ENCODE data around the gene ANAPC13. TPM values are rescaled to one million over a fixed set of nuclear protein-coding genes. Genes with fewer than 3 reads are reported as not detected.
A peak's percentile ranks its signal among the peaks of the same experiment; 100 is the strongest.

The ANAPC13 gene
- total and polyA plus RNA-seq, 2 of the 13 experiments (the other 11 are each of a cell fraction or from before 2014, with no cell fraction given): 48.7 to 69.1 TPM

- TF ChIP-seq, protein P1, sequence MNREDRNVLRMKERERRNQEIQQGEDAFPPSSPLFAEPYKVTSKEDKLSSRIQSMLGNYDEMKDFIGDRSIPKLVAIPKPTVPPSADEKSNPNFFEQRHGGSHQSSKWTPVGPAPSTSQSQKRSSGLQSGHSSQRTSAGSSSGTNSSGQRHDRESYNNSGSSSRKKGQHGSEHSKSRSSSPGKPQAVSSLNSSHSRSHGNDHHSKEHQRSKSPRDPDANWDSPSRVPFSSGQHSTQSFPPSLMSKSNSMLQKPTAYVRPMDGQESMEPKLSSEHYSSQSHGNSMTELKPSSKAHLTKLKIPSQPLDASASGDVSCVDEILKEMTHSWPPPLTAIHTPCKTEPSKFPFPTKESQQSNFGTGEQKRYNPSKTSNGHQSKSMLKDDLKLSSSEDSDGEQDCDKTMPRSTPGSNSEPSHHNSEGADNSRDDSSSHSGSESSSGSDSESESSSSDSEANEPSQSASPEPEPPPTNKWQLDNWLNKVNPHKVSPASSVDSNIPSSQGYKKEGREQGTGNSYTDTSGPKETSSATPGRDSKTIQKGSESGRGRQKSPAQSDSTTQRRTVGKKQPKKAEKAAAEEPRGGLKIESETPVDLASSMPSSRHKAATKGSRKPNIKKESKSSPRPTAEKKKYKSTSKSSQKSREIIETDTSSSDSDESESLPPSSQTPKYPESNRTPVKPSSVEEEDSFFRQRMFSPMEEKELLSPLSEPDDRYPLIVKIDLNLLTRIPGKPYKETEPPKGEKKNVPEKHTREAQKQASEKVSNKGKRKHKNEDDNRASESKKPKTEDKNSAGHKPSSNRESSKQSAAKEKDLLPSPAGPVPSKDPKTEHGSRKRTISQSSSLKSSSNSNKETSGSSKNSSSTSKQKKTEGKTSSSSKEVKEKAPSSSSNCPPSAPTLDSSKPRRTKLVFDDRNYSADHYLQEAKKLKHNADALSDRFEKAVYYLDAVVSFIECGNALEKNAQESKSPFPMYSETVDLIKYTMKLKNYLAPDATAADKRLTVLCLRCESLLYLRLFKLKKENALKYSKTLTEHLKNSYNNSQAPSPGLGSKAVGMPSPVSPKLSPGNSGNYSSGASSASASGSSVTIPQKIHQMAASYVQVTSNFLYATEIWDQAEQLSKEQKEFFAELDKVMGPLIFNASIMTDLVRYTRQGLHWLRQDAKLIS (CRISPR knock-in tag; IDR thresholded peaks at IDR 0.05): no peak; the same call in 1 of the 2 replicates
- TF ChIP-seq ZNF230 (CRISPR knock-in tag; IDR thresholded peaks at IDR 0.05) (peak; percentile 92), ESRRA (CRISPR knock-in tag; IDR thresholded peaks at IDR 0.05; ENCODE audit: low read depth) (no peak; the same call in none of the 2 replicates), ZFP37 (CRISPR knock-in tag; IDR thresholded peaks at IDR 0.05; ENCODE audit: borderline replicate concordance) (peak; percentile 74), CHCHD3 (CRISPR knock-in tag; IDR thresholded peaks at IDR 0.05) (peak; percentile 70), MNT (IDR thresholded peaks at IDR 0.05) (peak; percentile 71), JARID2 (CRISPR knock-in tag; IDR thresholded peaks at IDR 0.05; ENCODE audit: insufficient replicate concordance) (peak; percentile 61), SOX6 (IDR thresholded peaks at IDR 0.05) (no peak), SOX6 (CRISPR knock-in tag; IDR thresholded peaks at IDR 0.05) (peak; percentile 98), MED1 (CRISPR knock-in tag; IDR thresholded peaks at IDR 0.05) (peak; percentile 39), HMGXB4 (CRISPR knock-in tag; IDR thresholded peaks at IDR 0.05; ENCODE audit: borderline replicate concordance in 1 of 2, low read depth in 1 of 2) (peak in 1 of 2 experiments; percentile 87; a peak in 3 of 4 replicates), KLF11 (CRISPR knock-in tag; IDR thresholded peaks at IDR 0.05) (peak; percentile 25; the same call in 1 of the 2 replicates), SOX13 (IDR thresholded peaks at IDR 0.05) (peak; percentile 90), SOX13 (CRISPR knock-in tag; conservative IDR thresholded peaks at IDR 0.05 in 1 of 2, IDR thresholded peaks at IDR 0.05 in 1 of 2) (peak in 1 of 2 experiments; percentile 92; a peak in 2 of 4 replicates), HNF4A (CRISPR knock-in tag; IDR thresholded peaks at IDR 0.05) (no peak), AHR (CRISPR knock-in tag; IDR thresholded peaks at IDR 0.05) (no peak), ZSCAN22 (CRISPR knock-in tag; IDR thresholded peaks at IDR 0.05) (no peak)
- TF ChIP-seq, protein P2, sequence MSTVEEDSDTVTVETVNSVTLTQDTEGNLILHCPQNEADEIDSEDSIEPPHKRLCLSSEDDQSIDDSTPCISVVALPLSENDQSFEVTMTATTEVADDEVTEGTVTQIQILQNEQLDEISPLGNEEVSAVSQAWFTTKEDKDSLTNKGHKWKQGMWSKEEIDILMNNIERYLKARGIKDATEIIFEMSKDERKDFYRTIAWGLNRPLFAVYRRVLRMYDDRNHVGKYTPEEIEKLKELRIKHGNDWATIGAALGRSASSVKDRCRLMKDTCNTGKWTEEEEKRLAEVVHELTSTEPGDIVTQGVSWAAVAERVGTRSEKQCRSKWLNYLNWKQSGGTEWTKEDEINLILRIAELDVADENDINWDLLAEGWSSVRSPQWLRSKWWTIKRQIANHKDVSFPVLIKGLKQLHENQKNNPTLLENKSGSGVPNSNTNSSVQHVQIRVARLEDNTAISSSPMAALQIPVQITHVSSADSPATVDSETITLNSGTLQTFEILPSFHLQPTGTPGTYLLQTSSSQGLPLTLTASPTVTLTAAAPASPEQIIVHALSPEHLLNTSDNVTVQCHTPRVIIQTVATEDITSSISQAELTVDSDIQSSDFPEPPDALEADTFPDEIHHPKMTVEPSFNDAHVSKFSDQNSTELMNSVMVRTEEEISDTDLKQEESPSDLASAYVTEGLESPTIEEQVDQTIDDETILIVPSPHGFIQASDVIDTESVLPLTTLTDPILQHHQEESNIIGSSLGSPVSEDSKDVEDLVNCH (CRISPR knock-in tag; IDR thresholded peaks at IDR 0.05): peak; percentile 98; the same call in 1 of the 2 replicates
- TF ChIP-seq, protein P3, sequence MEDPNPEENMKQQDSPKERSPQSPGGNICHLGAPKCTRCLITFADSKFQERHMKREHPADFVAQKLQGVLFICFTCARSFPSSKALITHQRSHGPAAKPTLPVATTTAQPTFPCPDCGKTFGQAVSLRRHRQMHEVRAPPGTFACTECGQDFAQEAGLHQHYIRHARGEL (CRISPR knock-in tag; IDR thresholded peaks at IDR 0.05): peak; percentile 82; the same call in 1 of the 2 replicates
Measured at GRCh38 chr3:134485718-134486576, at the start of gene ANAPC13, which contains the start of gene CEP63 (continued).

Data from HepG2 (cell line).